ENCODE measurements around the gene ZDHHC11B. TPM values are rescaled to one million over a fixed set of nuclear protein-coding genes. Genes with fewer than 3 reads are reported as not detected.
"Not testable (repeated sequence)": the region's sequence is repeated elsewhere in the genome, so short reads cannot be mapped to it uniquely, and the experiment has no call there.

ZDHHC11B gene, protein sequence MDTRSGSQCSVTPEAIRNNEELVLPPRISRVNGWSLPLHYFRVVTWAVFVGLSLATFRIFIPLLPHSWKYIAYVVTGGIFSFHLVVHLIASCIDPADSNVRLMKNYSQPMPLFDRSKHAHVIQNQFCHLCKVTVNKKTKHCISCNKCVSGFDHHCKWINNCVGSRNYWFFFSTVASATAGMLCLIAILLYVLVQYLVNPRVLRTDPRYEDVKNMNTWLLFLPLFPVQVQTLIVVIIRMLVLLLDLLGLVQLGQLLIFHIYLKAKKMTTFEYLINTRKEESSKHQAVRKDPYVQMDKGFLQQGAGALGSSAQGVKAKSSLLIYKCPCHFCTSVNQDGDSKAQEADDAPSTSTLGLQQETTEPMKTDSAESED
- 10 to 100 TPM in 1 of 4 donors, 1 to 10 TPM in 3; 2.1 to 10.3 (median 4.6) TPM for polyA plus RNA-seq (ENCODE audit: insufficient read length in 4 of 4)

- DNase-seq (ENCODE audit: low read depth in 4 of 4, low spot score in 2 of 4), result peak in 2 of 4 donors; percentile 59 to 61
These were observed at the start of gene ZDHHC11B for GRCh38 chr5:784428-785177. TSS of gene ZDHHC11B (minus strand) at chr5:784729. CDS start at chr5:766919, 17,810 bp downstream.

DNA sequence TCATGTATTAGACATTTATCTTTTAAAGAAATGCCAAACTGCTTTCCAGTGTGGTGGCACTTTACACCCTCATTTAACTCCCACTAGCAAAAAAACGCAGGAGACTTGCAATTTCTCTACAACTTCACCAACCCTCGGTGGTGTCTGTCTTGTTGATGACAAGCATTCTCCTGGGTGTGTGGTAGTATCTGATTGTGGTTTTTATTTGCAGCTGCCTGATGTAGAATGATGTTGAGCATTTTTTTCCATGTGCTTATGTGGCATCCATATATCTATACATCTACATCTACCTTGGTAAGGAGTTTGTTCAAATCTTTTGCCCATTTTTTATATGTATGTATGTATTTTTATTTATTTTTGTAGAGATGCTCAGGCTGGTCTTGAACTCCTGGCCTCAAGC is 49.5 kb upstream of the ZDHHC11B start:
- DNase-seq (ENCODE audit: low read depth in 4 of 4, low spot score in 2 of 4), result not testable (repeated sequence)

GRCh38 chr5:828194-828593 is 43.7 kb upstream of the ZDHHC11B start:
- not testable (repeated sequence) for DNase-seq (ENCODE audit: low read depth in 4 of 4, low spot score in 2 of 4)

- DNase-seq (ENCODE audit: low read depth in 4 of 4, low spot score in 2 of 4), result not testable (repeated sequence)
These were observed 41.0 kb upstream of the ZDHHC11B start for GRCh38 chr5:825544-825943.

DNA sequence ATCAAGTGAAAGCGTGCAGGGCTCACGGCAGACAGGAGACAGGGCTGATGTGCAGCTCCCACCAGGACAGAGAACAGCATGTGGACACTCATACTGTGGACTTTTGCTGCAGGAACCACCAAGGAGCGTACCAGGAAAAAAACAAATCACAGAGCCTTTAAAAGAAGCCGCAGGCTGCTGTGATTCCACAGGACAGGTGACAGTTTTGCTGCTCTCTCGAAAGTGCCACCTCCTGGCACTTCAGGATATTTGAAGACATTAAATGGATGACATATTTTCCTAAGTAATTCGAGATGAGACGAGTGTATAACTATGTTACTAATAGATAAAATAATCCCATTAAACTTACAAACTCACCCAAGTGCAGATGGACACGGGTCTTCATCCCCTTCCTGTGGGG is 37.0 kb upstream of the ZDHHC11B start:
- DNase-seq (ENCODE audit: low read depth in 4 of 4, low spot score in 2 of 4), result no peak

DNA sequence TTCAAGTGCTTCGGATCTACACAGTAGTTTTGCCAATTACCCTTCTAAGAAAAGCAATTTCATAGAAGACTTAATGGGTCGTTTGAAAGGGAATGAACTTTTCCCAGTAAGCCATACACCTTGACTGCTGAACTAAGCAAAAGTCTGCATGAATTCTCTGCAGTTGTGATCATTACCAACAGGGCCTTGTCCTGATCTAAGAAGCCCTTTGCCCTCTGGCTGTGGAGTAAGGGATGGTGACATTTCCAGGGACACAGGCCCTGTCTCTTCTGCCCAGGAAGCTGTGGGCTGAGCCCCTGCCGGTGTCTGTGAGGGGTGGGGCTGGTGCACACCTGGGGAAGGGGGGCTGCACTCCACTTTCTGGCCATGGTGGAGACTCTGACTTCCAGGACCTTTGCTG is 35.7 kb upstream of the ZDHHC11B start:
- DNase-seq (ENCODE audit: low read depth in 4 of 4, low spot score in 2 of 4), result no peak

DNA sequence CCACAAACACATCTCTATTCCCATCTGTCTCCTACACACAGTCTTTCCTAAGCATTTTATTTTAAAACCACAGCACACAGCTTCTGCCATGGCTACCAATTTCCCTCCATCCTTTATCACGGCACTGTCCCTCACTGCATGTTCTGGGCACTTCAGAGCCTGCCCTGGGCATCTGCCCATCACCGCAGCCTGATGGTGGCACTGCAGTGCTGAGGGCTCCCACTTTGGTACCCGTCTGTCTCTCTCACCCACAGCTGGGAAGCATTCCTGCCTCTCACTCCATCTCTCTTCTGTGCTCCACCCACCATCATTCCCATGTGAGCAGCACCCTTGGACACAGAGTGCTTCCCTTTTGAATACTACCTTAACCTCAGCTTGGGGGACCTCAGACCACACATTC is 34.5 kb upstream of the ZDHHC11B start:
- DNase-seq (ENCODE audit: low read depth in 4 of 4, low spot score in 2 of 4), result no peak

GRCh38 chr5:816176-816575 is 31.6 kb upstream of the ZDHHC11B start:
- no peak for DNase-seq (ENCODE audit: low read depth in 4 of 4, low spot score in 2 of 4)

DNA sequence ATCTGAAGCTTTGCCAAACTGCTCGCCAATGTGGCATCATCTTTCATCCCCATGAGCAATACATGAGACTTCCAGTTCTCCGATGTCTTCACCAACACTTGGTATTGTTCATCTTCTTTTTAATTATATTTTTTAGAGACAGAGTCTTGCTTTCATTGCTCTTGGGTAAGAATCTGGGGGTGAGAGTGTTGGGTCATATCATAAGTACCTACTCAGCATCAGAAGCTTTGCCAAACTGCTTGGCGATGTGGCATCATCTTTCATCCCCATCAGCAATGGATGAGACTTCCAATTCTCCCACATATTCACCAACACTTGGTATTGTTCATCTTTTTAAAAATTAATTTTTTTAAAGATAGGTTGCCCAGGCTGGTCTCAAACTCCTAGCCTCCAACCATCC is 30.9 kb upstream of the ZDHHC11B start:
- DNase-seq (ENCODE audit: low read depth in 4 of 4, low spot score in 2 of 4), result no peak

DNA sequence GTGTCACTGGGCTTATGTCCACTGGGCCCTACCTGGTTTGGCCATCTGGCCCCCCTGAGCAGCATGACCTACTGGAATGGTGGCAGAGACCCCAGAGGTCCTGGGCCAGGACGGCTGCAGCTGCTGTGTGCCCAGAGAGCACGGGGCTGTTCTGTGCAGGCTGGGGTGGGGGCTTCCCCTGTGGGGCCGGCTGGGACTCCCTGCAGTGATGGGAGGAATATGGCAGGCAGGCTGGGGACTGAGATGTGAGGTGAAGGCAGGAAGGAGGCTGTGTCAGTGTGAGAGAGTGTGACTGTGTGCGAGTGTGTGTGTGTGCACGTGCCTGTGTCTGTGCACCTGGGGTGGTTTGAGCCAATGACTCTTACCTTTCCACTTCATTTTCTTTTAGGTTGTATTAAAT is 29.0 kb upstream of the ZDHHC11B start:
- DNase-seq (ENCODE audit: low read depth in 4 of 4, low spot score in 2 of 4), result not testable (repeated sequence)

- DNase-seq (ENCODE audit: low read depth in 4 of 4, low spot score in 2 of 4), result not testable (repeated sequence)
These were observed 26.9 kb upstream of the ZDHHC11B start for GRCh38 chr5:811384-811783.

GRCh38 chr5:807719-808514 is 23.4 kb upstream of the ZDHHC11B start:
- DNase-seq (ENCODE audit: low read depth in 4 of 4, low spot score in 2 of 4), result not testable (repeated sequence)

DNA sequence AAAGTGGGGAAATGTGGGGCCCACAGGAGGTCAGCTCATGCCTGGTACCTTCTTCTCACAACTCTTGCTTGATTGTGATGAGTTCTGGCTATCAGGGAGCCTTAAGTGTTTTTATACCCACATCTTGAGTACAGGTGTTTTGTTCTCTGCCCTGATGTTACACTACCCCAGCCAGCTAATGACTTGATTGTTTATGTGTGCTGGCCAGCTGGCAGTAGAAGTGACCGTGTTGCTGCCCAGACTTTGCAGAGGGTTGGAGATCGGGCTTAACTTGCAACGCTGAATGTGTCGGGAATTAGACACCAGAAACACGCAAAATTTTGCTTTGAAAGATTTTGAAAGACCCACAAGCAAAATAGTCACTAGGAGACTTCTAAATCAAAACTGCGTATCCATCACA is 16.9 kb upstream of the ZDHHC11B start:
- DNase-seq (ENCODE audit: low read depth in 4 of 4, low spot score in 2 of 4), result no peak

GRCh38 chr5:801055-801454 is 16.5 kb upstream of the ZDHHC11B start:
- not testable (repeated sequence) for DNase-seq (ENCODE audit: low read depth in 4 of 4, low spot score in 2 of 4)

DNA sequence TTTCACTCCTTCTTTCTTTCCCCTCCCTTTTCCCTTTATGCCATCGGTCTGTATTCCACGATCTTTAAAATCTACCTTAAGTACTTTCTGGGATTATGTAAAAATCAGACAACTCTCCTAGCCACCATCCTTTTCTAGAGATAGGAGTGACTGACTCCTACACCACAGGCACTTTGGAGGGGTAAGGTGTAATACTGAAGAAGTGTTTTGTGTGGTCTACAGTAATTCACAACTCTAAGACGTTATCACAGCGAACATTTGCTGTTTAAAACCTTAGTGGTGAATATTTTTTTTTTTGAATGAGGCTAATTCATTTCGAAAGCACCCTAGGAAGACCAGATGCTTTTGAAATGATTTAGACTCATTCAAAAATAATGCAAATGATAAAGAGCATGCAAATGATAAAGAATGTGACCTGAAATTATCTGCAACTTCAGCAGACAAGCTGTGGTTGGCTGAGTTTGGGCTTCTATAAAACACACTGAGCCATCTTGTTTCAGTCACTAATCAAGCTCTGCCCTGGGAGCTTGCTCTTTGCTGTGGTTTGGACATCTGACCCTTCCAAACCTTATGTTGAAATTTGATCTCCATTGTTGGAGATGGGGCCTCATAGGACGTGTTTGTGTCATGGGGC is 14.1 kb upstream of the ZDHHC11B start:
- DNase-seq (ENCODE audit: low read depth in 4 of 4, low spot score in 2 of 4), result not testable (repeated sequence)

- not testable (repeated sequence) for DNase-seq (ENCODE audit: low read depth in 4 of 4, low spot score in 2 of 4)
These were observed 13.5 kb upstream of the ZDHHC11B start for GRCh38 chr5:797986-798385.

DNA sequence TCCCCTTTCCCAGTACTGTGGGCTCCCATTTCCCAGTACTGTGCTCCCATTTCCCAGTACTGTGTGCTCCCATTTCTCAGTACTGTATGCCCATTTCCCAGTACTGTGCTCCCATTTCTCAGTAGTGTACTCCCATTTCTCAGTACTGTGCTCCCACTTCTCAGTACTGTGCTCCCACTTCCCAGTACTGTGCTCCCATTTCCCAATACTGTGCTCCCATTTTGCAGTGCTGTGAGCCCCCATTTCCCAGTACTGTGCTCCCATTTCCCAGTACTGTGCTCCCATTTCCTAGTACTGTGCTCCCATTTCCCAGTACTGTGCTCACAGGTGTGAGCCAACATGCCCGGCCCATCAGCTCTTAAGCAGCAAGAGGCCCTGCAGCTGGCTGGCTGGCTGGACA is 11.3 kb upstream of the ZDHHC11B start:
- DNase-seq (ENCODE audit: low read depth in 4 of 4, low spot score in 2 of 4), result not testable (repeated sequence)

DNA sequence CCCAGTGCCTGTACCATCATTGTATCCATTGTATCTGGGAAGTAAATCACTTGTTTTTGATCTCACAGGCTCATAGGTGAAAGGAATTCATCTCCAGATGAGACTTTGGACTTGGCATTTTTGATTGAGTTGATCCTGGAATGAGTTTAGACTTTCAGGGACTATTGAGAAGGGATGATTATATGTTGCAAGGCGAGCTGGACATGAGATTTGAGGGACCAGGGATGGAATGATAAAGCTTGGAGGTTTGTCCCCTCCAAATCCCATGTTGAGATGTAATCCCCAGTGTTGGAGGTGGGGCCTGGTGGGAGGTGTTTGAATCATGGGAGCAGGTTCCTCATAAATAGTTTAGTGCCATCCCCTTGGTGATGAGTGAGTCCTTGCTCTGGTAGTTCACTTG is 10.4 kb upstream of the ZDHHC11B start:
- not testable (repeated sequence) for DNase-seq (ENCODE audit: low read depth in 4 of 4, low spot score in 2 of 4)

DNA sequence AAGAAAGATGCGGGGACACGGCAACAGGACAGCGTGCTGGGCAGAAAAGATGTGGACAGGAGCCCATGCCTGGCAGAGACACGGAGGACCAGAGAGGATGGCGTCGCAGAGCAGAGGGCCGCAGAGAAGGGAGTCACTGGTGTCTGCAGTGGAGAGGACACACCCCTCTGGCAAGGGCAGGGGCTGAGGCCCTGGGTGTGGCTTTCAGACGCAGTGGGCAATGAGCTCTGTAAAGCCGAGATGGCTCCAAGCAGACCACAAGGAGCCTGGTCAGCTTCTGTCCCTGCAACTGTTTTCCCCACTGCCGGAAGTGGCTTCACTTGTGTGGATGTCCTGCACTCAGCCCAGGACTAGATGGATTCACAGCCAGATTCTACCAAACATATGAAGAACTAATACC is 4.2 kb upstream of the ZDHHC11B start:
- DNase-seq (ENCODE audit: low read depth in 4 of 4, low spot score in 2 of 4), result not testable (repeated sequence)

GRCh38 chr5:787857-788233 is 3.3 kb upstream of the ZDHHC11B start:
- DNase-seq (ENCODE audit: low read depth in 4 of 4, low spot score in 2 of 4), result not testable (repeated sequence)

All from left renal cortex interstitium (tissue), 4 donors.